Hematopoietic multipotent progenitor cell treated with erythropoietin and hydrocortisone succinate and interleukin-3 and kit ligand, for 8 days (in vitro differentiated cells): ENCODE results near the gene PREX1.
"Not testable (repeated sequence)": the region's sequence is repeated elsewhere in the genome, so short reads cannot be mapped to it uniquely, and the experiment has no call there.

Source experiments
- DNase-seq: peaks from one replicate; pipeline ENCODE4 v3.0.0-alpha.2; 2015

The PREX1 gene, protein sequence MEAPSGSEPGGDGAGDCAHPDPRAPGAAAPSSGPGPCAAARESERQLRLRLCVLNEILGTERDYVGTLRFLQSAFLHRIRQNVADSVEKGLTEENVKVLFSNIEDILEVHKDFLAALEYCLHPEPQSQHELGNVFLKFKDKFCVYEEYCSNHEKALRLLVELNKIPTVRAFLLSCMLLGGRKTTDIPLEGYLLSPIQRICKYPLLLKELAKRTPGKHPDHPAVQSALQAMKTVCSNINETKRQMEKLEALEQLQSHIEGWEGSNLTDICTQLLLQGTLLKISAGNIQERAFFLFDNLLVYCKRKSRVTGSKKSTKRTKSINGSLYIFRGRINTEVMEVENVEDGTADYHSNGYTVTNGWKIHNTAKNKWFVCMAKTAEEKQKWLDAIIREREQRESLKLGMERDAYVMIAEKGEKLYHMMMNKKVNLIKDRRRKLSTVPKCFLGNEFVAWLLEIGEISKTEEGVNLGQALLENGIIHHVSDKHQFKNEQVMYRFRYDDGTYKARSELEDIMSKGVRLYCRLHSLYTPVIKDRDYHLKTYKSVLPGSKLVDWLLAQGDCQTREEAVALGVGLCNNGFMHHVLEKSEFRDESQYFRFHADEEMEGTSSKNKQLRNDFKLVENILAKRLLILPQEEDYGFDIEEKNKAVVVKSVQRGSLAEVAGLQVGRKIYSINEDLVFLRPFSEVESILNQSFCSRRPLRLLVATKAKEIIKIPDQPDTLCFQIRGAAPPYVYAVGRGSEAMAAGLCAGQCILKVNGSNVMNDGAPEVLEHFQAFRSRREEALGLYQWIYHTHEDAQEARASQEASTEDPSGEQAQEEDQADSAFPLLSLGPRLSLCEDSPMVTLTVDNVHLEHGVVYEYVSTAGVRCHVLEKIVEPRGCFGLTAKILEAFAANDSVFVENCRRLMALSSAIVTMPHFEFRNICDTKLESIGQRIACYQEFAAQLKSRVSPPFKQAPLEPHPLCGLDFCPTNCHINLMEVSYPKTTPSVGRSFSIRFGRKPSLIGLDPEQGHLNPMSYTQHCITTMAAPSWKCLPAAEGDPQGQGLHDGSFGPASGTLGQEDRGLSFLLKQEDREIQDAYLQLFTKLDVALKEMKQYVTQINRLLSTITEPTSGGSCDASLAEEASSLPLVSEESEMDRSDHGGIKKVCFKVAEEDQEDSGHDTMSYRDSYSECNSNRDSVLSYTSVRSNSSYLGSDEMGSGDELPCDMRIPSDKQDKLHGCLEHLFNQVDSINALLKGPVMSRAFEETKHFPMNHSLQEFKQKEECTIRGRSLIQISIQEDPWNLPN (N-terminal part only)

DNA sequence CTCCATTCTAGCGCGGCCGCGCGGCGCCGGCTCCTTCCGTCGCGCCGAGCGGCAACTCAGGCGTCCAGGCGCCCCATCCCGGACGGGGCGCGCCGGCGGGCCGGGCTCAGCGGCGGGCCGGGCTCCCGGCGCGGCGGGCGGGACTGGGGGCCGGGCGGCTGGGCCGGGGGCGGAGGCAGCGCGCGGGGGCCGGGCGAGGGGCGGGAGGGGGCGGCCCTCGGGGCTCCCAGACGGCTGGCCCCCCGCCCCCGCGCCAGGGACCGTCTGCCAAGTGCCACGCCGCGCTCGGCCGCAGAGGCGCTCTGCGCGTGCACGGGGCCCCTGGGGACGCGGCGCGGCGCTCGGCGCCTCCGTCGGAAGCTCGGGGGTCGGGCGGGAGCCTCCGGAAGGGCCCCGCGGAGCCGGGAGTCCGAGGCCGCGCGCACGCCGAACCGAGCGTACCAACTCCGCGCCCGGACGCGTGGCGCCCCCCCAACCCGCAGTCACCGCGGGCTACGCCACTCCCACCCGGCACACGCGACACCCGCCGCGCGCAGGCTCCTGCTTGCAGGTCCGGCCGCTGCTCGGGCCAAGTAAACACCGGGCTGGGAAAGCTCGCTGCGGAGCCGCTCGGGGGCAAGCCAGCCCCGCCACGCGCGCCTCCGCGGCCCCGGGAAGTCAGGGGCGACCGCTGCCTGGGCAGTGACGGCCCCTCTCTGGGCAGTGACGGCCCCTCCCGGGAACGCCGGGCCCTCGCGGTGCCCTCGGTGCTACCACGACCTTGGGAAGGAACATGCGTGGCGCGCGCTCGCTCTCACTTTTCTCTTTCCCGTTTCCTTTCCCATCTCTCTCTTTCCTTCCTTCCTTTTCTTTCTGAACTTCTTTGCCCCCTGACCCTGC, at the start of gene PREX1:
Gene PREX1 (minus strand): TSS at position 145 of the 879 bp plus-strand sequence. CDS start 139 bp downstream, at position 6.
- DNase-seq: peak; percentile 75

DNA sequence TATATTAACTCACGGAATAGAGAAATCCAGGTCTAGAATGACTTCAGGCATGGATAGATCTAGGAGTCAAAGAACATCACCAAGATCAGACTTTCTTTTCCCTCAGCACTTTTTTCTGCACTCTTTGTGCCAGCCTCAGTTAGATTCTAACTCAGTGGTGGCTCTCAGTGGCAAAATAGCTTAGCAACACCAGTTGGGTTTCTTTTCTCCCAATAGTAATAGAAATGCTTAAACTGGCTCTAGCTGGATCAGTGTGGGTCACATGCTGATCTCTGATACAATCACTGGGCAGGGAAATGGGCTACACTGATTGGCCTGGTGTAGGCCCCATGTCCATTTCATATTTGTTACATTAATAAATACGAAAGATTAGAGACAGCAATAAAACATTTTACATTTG, 49.5 kb upstream of the PREX1 start:
- DNase-seq: no peak

DNA sequence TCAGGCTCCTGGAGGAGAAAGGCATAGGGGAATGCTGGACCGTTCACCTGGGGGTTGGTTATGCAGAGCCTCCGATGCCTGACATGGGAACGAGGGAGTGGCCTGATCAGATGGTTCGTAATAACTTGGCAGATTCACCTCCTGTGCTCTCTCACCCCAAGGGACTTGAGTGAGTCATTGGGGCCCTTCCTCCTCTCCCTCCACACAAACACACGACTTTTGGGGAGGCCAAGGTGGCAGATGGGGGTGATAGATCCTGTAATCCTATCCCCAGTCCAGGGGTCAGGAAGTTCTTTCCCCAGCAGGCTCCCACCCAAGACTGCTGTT, 48.1 kb upstream of the PREX1 start:
- DNase-seq: no peak

DNA sequence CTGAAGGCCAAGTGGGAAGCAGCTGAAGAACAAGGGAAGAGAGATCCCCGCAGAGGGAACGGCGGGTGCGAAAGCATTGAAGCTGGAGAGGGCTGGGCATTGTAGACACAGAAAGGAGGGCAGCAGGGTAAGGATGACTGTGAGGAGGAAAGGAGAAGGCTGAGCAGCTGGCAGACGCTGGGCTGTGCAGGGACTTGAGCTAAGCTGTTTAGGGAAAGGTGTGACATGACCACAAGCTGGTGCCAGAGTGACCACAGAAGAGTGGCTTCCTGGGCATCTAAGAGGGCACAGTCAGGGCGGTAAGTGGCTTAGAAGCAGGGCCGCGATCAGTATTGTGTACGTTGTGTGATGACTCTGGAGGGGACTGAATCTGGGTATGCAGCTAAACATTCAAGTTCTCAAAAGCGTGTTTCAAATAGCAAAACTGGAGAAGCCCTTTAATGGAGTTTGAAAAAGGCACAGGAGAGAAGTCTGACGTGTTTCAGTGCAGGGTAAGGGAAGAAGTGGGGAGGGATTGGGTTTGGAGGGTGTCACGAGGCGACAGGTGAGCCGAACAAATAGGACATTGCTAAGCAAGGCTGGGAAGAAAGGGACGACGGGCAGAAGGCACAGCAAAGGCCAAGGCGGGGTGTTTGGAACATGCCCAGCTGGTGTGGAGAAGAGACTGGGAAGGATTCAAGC, 47.6 kb upstream of the PREX1 start:
- no peak for DNase-seq

DNA sequence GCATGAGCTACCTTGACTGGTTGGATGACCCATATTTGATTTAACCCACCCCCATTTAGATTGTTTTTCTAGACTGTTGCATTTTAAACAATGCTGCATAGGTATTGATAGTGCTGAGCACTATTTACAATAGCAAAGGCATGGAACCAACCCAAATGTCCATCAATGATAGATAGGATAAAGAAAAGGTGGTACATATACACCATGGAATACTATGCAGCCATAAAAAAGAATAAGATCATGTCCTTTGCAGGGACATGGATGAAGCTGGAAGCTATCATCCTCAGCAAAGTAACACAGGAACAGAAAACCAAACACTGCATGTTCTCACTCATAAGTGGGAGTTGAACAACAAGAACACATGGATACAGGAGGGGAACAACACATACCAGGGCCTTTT, 41.6 kb upstream of the PREX1 start:
- not testable (repeated sequence) for DNase-seq

DNA sequence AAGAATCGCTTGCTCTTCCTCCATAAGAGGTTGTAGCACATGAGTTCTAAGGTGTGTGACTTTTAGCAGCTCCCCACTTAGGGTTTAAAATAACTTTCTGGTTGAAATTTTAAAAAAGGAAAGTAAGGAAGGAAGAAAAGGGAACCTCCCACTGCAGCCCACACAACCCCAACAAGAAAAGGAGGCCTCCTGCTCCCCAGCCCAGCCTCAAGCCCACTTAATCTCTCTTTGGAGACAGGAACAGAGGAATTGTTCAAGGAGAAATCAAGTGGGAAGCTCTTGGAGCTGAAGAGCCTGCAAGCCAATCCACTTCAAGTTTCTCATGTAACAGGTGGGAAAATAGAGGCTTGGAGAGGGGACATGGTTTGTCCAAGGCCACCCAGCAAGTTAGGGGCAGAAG, 39.1 kb upstream of the PREX1 start:
- DNase-seq: no peak

DNA sequence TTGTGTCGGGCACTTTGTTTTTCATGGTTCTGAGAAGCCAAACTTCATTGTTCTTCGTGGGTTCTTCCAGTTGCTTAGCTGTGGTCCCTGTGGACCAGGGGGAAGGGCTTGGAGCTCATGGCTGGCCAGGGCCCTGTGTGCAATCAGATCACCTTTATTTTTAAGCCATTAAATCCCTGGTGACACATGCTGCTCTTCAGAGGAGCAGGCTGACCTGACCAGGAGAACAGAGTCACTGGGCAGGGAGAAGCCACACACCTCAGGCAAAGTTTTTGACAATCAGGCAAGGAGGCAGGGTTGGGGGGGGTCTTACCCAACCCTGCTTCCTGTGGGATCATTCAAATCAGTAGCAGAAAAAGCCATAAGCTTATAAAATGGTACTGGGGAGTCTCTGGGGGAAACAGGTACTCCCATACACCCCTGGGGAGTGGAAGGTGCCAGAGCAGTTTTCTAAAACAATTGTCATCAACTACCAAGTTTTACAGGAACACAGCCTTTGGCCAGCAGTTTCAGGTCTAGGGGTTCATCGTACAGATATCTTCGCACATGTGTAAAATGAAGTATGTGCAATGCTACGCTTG, 37.0 kb upstream of the PREX1 start:
- DNase-seq: no peak

DNA sequence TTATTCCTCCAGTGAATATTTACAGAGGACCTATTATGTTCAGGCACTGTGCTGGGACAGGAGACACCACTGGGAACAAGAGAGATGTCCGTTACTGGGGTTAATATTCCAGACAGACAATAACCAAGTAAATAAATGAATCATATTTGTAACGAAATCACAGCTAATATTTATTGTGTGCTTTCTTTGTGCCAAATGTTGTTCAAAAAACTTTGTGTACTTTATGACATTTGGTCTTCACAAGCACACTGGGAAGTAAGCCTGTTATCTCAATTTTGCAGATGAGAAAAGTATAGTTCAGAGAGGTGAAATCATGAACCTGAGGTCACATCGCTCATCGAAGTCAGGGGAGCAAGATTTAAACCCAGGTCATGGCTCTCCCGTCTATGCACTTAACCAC, 36.5 kb upstream of the PREX1 start:
- DNase-seq: no peak

DNA sequence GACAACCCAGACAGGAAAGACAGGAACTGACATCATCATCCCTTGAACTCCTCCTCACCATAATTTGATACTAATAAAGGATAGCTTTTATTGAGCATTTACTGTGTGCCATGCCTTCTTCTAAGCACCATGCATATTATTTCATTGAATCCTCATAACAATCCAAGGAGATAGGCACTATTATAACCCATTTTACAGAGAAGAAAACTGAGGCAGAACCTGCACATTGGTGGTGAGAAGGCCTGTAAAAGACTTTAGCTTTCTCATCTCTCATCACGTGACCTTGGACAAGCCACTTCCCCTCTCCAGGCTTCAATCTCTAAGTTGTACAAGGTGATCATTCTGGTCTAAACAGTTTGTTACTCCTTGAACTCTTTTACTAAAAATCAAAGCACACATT, 34.5 kb upstream of the PREX1 start:
- DNase-seq: no peak

DNA sequence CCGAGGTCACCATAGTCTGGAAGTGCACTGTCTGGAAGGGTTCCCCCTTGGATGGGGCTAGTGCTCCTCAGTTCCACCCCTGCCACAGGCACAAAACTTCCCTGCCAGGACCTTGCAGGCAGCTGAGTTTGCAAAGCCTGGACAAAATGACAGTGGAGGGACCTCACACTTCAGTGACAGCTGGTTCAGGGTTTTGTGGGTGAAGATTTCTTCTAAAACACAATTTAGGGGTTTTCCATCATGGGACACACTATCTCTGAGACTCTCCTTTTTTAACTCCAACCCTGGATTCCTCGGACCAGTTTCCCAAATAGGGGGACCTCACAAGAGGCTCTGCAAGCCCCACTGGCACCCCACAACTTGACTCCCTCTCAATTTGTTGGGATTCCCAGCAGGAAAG, 33.6 kb upstream of the PREX1 start:
- DNase-seq: no peak

DNA sequence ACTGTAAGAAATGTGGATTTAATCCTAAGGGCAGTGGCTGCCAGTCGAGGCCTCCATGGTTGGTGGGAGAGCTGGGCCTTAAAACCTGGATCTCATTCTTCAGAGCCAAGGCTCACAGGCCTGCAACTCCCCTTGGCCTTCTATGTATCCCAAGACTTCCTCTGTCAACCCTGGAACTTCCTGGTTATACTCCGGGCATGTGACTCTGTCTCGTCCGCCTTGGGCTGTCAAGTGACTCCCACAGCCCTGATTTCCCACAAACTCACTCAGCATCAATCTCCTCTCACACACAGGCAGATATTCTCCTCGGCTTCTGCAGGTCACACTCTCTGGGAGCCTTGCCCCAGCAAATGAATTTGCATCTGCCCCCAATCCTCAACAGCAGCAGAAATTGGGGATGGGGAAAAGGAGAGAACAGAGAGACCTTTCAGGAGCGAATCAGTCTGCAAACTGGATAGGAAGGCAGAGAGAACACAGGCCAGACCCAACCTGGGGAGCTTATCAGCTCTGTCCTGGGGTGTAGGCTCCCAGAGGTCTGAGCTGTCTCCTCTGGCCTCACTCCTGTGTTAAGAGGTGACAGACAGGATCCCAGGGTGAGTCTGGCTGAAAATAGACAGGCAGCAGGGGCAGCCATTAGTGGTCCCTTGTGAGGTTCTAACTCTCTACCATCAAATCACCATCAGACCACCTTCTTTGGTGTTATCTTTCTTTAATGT, 30.4 kb upstream of the PREX1 start:
- no peak for DNase-seq

DNA sequence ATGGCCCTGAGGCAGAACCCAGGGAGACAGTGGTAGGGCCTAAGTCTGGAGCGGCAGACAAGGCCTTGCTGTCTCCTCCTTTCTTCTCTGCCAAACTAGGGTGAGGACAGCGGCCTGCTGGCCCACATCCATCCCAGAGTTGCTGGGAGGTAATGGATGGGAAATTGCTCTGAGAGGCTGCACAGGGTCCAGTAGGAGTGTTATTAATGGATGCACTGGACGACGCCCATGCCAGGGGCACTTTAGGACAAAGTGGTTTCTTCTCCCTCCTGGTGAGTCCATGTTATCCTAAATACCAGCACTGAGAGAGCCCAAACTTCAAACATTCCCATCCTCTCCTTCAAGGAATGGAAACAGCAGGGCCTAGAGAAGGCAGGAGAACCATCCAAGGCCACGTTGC, 28.3 kb upstream of the PREX1 start:
- no peak for DNase-seq

DNA sequence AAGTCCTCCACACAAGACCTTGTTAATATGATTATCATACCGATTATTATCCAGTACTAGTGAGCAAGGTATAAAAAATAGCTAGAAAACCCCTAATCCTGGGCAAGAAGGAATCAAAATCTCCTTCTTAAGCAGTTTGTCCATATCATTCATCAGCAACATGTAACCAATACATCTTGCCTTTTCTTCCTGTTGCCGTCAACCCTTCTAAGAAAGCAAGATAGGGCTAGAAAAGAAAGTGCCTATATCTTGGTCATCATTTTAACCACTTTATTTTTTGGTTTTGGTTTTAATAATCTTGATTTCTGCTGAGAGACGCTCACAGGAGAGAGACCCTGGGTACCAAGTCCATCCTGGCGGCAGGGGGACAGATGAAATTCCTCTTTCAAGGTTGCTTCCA, 27.2 kb upstream of the PREX1 start:
- DNase-seq: no peak

DNA sequence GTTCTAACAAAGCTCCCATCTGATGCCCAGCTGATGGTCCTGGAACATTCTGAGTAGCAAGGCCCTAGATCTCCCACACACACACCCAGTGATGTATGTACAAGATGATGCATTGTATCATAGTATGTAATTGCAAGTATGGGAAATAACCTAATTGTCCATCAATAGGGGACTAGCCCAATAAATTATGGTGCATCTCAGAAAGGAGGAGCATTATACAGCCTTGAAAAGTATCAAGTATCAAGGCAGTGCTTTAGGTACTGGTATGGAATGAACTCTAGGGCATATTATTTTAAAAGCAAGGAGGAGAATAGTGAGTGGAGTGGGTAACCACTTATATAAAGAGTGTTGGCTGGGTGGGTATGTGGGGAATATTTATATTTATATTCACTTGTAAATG, 24.8 kb upstream of the PREX1 start:
- no peak for DNase-seq

DNA sequence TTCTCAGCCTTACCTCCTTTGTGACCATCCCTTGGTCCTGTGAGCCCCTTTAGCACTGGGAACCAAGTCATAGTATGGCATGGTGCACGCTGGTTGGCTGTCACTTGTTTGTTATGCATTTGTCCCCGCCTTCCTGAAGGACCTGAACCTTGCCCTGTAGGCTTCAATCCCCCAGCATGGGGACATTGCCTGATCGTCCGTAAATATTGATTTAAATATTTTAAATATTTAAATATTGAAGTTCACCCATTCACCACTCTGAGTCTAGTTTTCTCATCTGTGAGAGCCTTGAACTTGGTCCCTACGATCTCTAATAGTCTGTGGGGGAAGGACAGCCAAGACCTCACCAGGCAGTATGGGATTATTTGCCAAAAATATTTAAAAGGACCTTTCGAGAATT, 23.8 kb upstream of the PREX1 start:
- no peak for DNase-seq

DNA sequence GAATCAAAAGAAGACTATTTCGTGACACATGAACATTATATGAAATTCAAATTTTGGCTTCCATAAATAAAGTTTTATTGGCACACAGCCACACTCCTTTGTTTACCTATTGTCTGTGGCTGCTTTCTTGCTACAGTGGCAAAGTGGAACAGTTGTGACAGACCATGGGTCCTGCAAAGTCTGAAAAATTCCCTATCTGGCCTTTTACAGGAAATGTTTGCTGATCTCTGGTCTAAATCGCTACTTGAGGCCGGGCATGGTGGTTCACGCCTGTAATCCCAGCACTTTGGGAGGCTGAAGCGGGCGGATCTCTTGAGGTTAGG, 23.1 kb upstream of the PREX1 start:
- no peak for DNase-seq

DNA sequence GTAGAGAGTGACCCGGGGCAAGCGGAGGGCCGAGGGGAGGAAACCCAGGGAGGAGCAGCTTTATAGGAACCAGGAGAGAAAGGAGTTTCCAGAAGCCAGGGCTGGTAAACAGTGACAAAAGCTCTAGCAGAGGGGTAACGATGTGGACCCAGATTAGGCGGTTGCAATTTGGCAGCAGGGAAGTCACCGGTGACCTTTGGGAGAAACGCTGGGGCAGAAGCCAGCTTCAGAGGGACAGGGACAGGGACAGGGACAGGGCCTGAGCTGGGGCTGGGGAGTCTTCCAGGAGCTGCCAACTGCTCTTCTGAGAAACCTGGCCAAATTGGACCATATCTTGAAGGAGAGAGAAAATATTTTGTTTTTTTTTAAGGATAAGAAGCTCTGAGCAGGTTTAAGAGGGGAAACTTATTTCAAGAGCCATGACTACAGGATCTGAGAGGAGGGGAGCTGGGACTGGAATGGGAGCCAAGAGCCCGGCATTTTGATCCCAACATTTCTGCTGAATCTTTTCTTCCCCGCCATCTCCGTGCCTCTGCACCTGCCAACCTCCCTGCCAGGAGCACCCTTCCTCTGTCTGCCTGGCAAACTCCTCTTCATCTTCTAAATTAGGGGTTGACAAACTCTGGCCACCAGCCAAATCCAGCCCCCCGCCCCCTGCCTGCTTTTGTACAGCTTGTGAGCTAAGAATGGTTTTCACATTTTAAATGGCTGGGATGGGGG, 22.6 kb upstream of the PREX1 start:
- DNase-seq: no peak

DNA sequence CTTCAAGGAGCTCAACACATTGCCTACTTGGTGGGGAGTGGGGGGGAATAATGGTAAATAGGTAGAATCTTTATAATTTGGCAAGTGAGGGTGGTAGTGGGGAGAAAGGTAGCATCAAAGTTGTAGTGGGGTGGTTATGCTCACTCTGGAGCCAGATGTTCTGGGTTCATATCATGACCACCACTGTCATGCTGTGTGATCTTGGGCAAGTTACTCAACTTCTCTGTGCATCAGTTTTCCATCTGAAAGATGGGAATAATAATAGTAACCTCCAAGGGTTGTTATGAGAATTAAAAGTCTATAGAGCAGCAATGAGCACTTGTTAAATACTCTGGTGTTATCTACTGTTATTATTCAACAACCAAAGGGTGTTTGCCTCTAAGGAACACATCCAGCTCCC, 22.0 kb upstream of the PREX1 start:
- no peak for DNase-seq

DNA sequence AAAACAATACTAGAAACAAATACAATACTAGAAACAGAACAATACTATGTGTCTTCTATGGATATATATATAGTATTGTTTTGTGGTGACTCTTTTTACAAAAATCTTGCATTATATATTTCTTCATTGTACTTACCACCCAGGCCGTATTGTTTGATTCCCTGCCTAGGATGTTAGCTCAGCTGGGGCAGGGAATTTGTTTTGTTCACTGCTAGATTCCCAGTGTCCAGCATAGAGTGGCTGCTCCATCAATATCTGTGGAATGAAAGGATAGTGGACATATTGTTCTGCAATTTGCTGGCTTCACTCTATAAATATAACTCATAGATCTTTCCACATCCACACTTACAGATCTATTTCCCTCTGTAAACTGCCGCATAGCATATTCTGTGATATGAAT, 21.5 kb upstream of the PREX1 start:
- DNase-seq: no peak

DNA sequence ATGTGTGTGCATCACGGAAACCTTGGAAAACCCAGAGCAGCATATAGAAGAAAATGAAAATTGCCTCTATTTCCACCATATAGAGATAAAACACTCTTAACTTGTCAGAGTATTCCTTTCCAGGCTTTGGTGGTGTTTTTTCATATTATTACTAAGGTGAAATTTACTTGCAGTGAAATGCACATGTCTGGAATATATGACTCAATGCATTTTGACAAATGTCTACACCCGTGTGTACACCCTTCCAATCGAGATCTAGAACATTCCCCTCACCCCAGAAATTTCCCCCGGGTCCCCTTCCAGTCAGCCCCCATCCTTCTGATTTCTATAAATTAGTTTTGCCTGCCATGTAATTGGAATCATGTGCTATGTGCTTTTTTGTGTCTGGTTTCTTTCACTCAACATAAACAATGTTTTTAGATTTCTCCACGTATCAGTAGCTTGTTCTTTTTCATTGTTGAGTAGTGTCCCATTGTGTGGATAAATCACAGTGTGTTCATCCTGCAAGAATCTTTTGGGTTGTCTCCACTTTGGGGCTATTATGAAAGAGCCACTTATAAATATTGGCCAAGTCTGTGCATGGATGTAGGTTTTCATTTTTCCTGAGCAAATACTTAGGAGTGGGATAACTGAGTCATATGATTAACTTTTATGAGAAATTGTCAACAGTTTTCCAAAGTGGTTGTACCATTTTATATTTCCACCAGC, 19.9 kb upstream of the PREX1 start:
- no peak for DNase-seq
